NK-92 (cell line): ENCODE data around the gene LIPI.
"Not testable (repeated sequence)": the region's sequence is repeated elsewhere in the genome, so short reads cannot be mapped to it uniquely, and the experiment has no call there.

ENCODE experiments used
- DNase-seq: peaks from one replicate; lab custom pipeline; 2025; ENCODE audit not compliant: unreplicated experiment; lab: John Stamatoyannopoulos, UW

LIPI gene

DNA sequence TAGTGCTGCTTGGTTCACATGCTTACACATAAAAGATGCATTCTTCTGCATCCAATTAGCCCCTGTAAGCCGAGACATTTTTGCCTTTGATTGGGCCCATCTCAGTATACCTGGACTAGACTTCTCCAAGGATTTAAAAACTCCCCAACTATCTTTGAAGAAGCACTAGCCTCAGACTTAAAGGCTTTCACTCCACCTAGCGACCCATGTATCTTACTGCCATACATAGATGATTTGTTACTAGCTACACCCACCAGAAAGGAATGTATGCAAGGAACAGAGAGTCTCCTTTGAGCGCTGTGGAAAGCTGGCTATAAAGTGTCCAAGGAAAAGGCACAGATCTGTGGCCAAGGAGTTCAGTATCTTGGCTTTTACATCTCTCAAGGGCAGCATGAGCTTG lies 91.7 kb downstream of the LIPI start:
- DNase-seq = no peak

- no peak for DNase-seq
Measured at GRCh38 chr21:14116080-14116481, 94.7 kb downstream of the LIPI start.

DNA sequence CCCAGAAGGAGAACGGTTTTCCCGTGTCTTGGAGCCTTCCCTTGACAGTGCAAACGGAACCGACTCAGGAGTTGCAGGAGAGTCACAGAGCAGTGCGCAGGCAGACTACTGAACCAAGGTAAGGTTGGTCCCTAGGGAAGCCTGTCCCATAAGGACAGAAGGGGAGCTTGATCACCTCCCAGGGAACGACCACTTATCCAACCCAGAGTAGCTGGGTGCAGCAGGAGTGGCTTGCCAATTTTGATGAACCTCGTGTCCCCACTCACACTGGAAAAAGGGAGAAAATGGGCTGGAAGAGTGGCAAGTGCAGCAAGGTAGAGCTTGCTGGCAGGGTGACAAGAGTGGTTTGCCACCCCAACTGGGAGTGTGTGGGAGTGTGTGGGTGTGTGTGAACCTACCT lies 95.1 kb downstream of the LIPI start:
- DNase-seq = no peak

GRCh38 chr21:14114251-14114650 lies 96.5 kb downstream of the LIPI start:
- no peak for DNase-seq

GRCh38 chr21:14104564-14104963 lies 106.2 kb downstream of the LIPI start:
- DNase-seq = not testable (repeated sequence)

- no peak for DNase-seq
Measured at GRCh38 chr21:14099570-14099969, 111.2 kb downstream of the LIPI start.

DNA sequence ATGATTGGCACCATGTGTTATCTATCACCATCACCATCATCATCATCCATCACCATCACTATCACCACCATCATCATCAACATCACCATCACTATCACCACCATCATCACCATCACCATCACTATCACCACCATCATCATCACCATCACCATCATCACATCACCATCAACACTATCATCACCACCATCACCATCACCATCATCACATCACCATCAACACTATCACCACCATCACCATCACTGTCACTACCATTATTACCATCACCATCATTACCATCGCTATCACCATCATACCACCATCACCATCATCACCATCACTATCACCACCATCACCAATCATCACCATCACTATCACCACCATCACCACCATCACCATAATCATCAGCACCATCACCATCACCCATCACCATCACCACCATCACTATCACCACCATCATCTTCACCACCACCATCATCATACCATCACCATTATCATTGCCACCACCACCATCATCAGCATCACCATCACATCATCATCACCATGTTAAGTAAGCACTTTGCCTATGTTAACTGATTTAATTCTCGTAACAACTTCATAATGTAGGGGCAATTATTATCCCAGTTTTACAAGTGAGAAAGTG lies 112.8 kb downstream of the LIPI start:
- DNase-seq = no peak

- no peak for DNase-seq
Measured at GRCh38 chr21:14096577-14096976, 114.2 kb downstream of the LIPI start.

GRCh38 chr21:14096172-14096571 lies 114.6 kb downstream of the LIPI start:
- DNase-seq = no peak

DNA sequence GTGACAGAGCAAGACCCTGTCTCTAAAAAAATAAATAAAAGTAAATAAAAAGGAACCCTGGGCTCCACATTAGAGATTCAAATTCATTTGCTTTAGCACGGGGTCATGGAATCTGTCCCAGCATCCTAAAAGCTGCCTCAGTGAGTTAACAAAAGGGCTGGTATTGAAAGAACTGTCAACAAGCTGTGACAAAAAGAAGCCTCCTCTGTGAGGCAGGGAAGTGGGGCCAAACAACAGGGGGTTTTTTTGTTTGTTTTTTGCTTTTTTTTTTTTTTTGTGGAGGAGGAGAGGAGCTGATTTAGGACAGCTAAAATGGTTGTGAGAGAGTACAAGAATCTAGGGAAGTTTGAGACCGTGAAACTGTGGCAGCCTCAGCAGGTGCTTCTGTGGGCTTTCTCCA lies 115.7 kb downstream of the LIPI start:
- DNase-seq = no peak

DNA sequence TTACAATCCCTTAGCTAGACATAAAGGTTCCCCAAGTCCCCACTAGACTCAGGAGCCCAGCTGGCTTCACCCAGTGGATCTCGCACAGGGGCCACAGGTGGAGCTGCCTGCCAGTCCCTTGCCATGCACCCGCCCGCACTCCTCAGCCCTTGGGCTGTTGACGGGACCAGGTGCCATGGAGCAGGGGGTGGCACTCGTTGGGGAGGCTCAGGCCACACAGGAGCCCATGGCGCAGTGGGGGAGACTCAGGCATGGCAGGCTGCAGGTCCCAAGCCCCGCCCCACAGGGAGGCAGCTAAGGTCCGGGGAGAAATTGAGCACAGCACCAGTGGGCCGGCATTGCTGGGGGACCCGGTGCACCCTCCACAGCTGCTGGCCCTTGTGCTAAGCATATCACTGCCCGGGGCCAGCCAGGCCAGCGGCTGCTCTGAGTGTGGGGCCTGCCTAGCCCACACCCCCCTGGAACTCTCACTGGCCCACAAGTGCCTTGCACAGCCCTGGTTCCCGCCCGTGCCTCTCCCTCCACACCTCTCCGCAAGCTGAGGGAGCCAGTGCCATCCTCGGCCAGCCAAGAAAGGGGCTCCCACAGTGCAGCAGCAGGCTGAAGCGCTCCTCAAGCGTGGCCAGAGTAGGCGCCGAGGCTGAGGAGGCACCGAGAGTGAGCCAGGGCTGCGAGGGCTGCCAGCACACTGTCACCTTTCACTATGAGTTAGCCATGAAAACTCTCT lies 117.8 kb downstream of the LIPI start:
- DNase-seq = no peak

- DNase-seq = not testable (repeated sequence)
Measured at GRCh38 chr21:14090184-14090583, 120.6 kb downstream of the LIPI start.

- DNase-seq = no peak
Measured at GRCh38 chr21:14088391-14088790, 122.4 kb downstream of the LIPI start.

DNA sequence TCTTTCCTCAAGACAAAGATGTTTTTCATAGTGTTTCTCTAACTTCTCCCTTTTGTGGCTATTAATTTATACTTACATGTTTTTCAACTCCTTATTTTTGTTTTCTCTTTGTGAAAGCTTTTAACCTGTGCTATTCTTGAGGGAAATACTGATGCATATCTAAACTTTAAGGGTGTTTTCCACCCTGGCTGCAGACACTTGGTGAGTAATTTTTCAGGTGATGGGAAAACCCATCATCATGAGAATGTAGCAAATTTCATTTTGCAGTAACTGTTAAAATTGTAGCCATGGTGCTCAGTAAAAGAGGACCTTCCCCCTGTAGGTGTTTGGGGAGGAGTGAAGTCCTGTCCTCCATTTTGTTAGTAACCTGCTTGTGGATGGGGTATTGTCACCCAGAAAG lies 124.2 kb downstream of the LIPI start:
- no peak for DNase-seq

DNA sequence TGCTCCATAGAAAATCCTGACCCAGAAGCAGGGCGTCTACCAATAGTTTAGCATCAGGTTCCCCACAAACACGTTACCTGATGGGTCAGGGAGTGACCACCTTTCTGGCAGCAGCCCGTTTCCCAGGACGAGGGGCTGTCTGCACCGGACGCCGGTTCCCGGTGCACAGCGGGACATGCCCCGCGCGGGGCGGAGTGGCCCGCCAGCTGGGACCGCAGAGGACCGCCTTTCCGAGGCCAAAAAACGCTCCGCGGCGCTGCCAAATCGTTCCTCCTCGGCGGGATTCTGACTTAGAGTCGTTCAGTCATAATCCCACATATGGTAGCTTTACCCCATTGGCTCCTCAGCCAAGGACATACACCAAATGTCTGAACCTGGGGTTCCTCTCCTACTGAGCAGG lies 126.1 kb downstream of the LIPI start:
- no peak for DNase-seq

DNA sequence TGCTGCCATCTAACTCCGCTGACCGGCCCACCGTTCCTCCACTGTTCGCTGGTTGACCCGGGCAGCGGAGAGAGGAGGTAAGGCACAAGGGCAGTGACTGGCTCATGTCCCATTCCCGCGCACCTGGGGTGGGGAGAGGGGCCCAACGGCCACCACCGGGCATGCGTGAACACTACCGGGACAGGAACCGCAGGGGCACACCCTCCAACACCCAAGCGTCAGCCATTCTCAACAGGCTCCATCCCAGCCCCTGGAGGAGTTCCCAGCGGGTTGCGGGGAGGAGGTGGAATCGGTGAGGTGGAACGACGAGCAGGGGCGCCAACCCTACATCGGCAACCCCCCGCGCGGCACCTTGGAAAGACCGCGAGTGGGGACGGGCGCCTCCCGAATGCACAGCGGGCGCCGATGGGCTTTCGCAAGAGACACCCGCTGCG lies 126.7 kb downstream of the LIPI start:
- no peak for DNase-seq

DNA sequence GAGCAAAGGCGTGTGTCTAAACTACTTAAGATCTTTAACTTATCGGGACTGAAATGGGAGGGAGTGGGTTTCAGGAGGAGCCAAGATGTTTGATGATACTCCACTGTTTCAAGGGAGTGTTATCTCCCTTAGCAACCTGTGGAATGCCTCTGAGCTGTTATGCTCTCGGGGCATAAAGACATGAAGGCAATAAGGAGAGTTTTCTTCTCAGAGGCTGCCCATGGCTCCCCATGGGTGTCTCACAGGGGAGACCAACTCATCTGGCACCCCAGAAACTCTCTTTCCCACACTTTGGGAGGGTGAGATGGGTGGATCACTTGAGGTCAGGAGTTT lies 130.0 kb downstream of the LIPI start:
- DNase-seq = no peak

DNA sequence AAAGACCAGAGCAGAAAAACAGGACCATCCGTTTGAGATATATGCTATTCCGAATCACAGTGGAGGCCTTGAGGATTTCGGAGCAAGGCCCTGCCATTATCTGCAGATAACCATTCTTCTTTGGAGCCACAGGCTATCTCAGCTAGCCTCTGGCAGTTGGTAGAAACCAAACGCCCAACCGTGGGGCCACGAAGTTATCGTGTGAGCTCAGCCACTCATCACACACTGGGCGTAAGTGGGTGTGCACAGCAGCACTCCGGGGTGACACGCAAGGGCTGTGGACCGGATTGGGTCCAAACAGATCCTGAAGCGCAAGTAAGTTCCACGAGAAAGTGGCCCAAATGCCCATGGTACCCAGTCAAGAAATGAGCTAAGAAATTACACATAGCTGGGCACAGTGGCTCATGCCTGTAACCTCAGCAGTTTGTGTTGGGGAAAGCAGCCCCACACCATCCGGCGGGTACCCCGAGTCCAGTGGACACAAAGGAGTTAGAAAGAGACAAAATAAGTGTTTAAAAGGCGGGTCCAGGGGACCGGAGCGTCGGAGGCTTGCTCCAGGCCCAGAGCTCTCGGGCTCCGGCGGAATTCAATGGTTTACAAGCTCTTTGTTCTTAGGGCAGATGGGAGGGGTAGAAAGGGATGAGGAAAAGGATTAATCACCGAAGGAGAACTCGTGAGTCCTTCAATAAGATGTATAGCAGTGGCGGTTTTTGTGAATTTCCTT lies 130.6 kb downstream of the LIPI start:
- no peak for DNase-seq

DNA sequence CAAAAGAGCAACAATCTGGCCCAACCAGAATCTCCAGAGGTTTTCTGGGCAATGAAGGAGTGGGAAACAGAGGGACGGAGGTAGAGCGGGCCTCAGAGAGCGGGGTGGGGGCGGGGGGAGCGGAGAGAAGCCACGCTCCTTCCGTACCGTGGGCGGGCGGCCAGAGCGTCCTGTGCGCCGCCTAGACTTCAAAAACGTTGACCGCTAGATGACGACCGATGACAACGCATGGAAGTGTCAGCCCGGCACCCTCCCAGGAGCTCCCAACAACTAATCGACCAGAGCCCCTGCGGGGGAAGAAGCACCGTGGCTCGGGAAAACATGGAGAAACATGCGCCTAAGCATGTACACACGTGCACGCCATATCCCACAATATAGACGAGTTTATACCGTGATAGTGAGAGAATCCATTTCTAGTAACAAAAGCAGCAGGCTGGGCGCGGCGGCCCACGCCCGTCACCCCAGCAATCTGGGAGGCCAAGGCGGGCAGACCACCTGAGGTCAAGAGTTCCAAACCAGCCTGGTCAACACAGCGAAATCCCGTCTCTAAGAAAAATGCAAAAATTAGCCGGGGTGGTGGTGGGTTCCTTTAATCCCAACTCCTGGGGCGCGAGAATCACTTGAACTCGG lies 131.9 kb downstream of the LIPI start:
- DNase-seq = no peak

DNA sequence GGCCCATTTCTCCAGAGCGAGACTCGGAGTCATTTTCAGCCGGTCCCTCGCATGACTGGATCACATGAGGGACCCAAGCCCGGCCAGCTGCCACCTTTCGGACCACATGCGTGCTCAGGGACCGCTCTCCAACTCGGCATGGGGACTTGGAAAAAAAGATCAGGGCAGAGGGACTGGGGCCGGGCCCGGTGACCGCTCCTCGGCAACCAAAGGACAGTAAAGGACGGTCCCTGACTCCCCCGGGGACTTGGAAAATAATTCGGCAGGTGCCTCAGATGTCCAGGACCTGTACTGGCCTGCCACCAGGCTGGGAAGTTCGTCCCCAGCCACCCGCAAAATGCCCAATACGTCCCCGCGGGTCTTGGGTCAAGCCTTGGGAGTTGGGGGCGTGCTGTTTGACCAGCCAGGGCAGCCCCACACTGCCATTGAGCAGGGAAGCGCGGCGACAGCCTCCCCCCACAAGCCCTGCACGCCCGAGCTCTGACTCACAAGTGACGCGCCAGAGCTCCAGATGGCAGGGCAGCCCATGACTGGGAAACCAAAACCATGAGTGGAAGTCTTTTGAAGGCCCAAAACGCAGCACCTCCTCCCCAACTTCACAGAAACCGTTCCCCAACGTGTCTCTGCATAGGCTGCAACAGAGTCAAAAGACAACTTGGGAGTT lies 134.5 kb downstream of the LIPI start:
- DNase-seq = no peak

- DNase-seq = no peak
Measured at GRCh38 chr21:14075346-14076142, 135.2 kb downstream of the LIPI start.
